ENCODE measurements around the gene ANKRD31.
A peak's percentile ranks its signal among the peaks of the same experiment; 100 is the strongest.

Gene ANKRD31

GRCh38 chr5:75053054-75053303 lies 183.7 kb downstream of the ANKRD31 start:
- peak overlapping the region; percentile 94 for H3K9ac ChIP-seq (ENCODE audit: low read depth, low read length, poor library complexity, severe bottlenecking)
- H3K4me2 ChIP-seq (ENCODE audit: low read depth, low read length, poor library complexity, severe bottlenecking), result peak overlapping the region; percentile 88

GRCh38 chr5:75052192-75053053 lies 184.3 kb downstream of the ANKRD31 start, which contains the start of gene GCNT4:
GCNT4 (minus strand) TSS chr5:75052558; CDS start chr5:75030037, 22,521 bp downstream.
- H3F3A ChIP-seq (ENCODE audit: low read depth), result peaks cover 6% of the 10 kb centered on the region
- peaks cover 83% of the 10 kb centered on the region for H3K4me1 ChIP-seq (ENCODE audit: insufficient read depth, low read length, poor library complexity, severe bottlenecking)
- peak within 1 kb of the TSS; percentile 90 for H3K4me3 ChIP-seq (ENCODE audit: low read length, poor library complexity, severe bottlenecking)
- H3K9ac ChIP-seq (ENCODE audit: low read depth, low read length, poor library complexity, severe bottlenecking), result peak within 1 kb of the TSS; percentile 94
- H3K9me3 ChIP-seq (ENCODE audit: insufficient read depth, low read depth, low read length), result no peaks in the 10 kb centered on the region
- H3K27me3 ChIP-seq (ENCODE audit: insufficient read depth, low read length, poor library complexity, severe bottlenecking), result no peaks in the 10 kb centered on the region
- H2AFZ ChIP-seq (ENCODE audit: low read length), result peak within 1 kb of the TSS; percentile 85
- H3K9me2 ChIP-seq (replicated peaks; ENCODE audit: low read depth, low read length), result no peaks in the 10 kb centered on the region
- peaks cover 68% of the 10 kb centered on the region for H3K79me2 ChIP-seq (ENCODE audit: insufficient read depth, low read length)
- H3K36me3 ChIP-seq (ENCODE audit: insufficient read depth, low read length), result no peaks in the 10 kb centered on the region
- H4K20me1 ChIP-seq (ENCODE audit: insufficient read depth, low read length, poor library complexity, severe bottlenecking), result no peaks in the 10 kb centered on the region
- H3K4me2 ChIP-seq (ENCODE audit: low read depth, low read length, poor library complexity, severe bottlenecking), result peak within 1 kb of the TSS; percentile 88
- TF ChIP-seq EZH2phosphoT487 (IDR thresholded peaks at IDR 0.05; ENCODE audit: borderline replicate concordance) (no peak), CTCF (conservative IDR thresholded peaks at IDR 0.05; ENCODE audit: low read length) (no peak)

More at GRCh38 chr5:75053054-75053303, 183.7 kb downstream of the ANKRD31 start:
- H3K27me3 ChIP-seq (ENCODE audit: insufficient read depth, low read length, poor library complexity, severe bottlenecking), result no peaks in the 10 kb centered on the region
- no peak for TF ChIP-seq CTCF (conservative IDR thresholded peaks at IDR 0.05; ENCODE audit: low read length)
- no peak for TF ChIP-seq EZH2phosphoT487 (IDR thresholded peaks at IDR 0.05; ENCODE audit: borderline replicate concordance)
- H3K79me2 ChIP-seq (ENCODE audit: insufficient read depth, low read length), result peaks cover 62% of the 10 kb centered on the region
- no peaks in the 10 kb centered on the region for H3K9me3 ChIP-seq (ENCODE audit: insufficient read depth, low read depth, low read length)
- H4K20me1 ChIP-seq (ENCODE audit: insufficient read depth, low read length, poor library complexity, severe bottlenecking), result no peaks in the 10 kb centered on the region
- peaks cover 9% of the 10 kb centered on the region for H3F3A ChIP-seq (ENCODE audit: low read depth)
- H2AFZ ChIP-seq (ENCODE audit: low read length), result peak overlapping the region; percentile 85; the same call in 1 of the 2 replicates
- H3K36me3 ChIP-seq (ENCODE audit: insufficient read depth, low read length), result no peaks in the 10 kb centered on the region
- H3K4me3 ChIP-seq (ENCODE audit: low read length, poor library complexity, severe bottlenecking), result peak overlapping the region; percentile 90
- H3K9me2 ChIP-seq (replicated peaks; ENCODE audit: low read depth, low read length), result no peaks in the 10 kb centered on the region
- peaks cover 83% of the 10 kb centered on the region for H3K4me1 ChIP-seq (ENCODE audit: insufficient read depth, low read length, poor library complexity, severe bottlenecking)

- H3K36me3 ChIP-seq (ENCODE audit: insufficient read depth, low read length), result no peaks in the 10 kb centered on the region
- H3F3A ChIP-seq (ENCODE audit: low read depth), result no peaks in the 10 kb centered on the region; the same call in 1 of the 2 replicates
- no peak overlapping the region for H2AFZ ChIP-seq (ENCODE audit: low read length)
- peaks cover 85% of the 10 kb centered on the region for H3K4me1 ChIP-seq (ENCODE audit: insufficient read depth, low read length, poor library complexity, severe bottlenecking)
- H3K27me3 ChIP-seq (ENCODE audit: insufficient read depth, low read length, poor library complexity, severe bottlenecking), result no peaks in the 10 kb centered on the region
- H3K9me2 ChIP-seq (replicated peaks; ENCODE audit: low read depth, low read length), result no peaks in the 10 kb centered on the region
- H3K9ac ChIP-seq (ENCODE audit: low read depth, low read length, poor library complexity, severe bottlenecking), result peak overlapping the region; percentile 94
- H3K79me2 ChIP-seq (ENCODE audit: insufficient read depth, low read length), result peaks cover 79% of the 10 kb centered on the region
- peak overlapping the region; percentile 90 for H3K4me3 ChIP-seq (ENCODE audit: low read length, poor library complexity, severe bottlenecking)
- TF ChIP-seq EZH2phosphoT487 (IDR thresholded peaks at IDR 0.05; ENCODE audit: borderline replicate concordance) (no peak), CTCF (conservative IDR thresholded peaks at IDR 0.05; ENCODE audit: low read length) (no peak)
- no peaks in the 10 kb centered on the region for H3K9me3 ChIP-seq (ENCODE audit: insufficient read depth, low read depth, low read length)
- no peaks in the 10 kb centered on the region for H4K20me1 ChIP-seq (ENCODE audit: insufficient read depth, low read length, poor library complexity, severe bottlenecking)
- H3K4me2 ChIP-seq (ENCODE audit: low read depth, low read length, poor library complexity, severe bottlenecking), result peak overlapping the region; percentile 88
Measured at GRCh38 chr5:75051217-75051751, 185.4 kb downstream of the ANKRD31 start.
